H4 (cell line): Measurements from ENCODE around the gene MACROD2. TPM values are rescaled to one million over a fixed set of nuclear protein-coding genes. Genes with fewer than 3 reads are reported as not detected.

Source experiments
- DNase-seq: peaks from one replicate; pipeline ENCODE4 v3.0.0-alpha.2; 2015; ENCODE audit warnings: low spot score
- total RNA-seq: library from RNA; depleted of rRNA; stranded (reverse); fragments of >200 nt; shearing (Covaris generic); gene quantifications from 2 replicates; pipeline ENCODE4 v1.2.3, GENCODE V29; 2014

MACROD2 gene
- total RNA-seq, 1 experiment from 2014 or later = 1.2 TPM

GRCh38 chr20:15033269-15033668, 1038.0 kb downstream of the MACROD2 start:
- no peak for DNase-seq

GRCh38 chr20:15033891-15034290, 1038.6 kb downstream of the MACROD2 start:
- no peak for DNase-seq

- no peak for DNase-seq
Observed at GRCh38 chr20:15036948-15037347, 1041.6 kb downstream of the MACROD2 start.

- no peak for DNase-seq
Observed at GRCh38 chr20:15039088-15039752, 1043.9 kb downstream of the MACROD2 start.

GRCh38 chr20:15042723-15043122, 1047.4 kb downstream of the MACROD2 start:
- DNase-seq = no peak

- DNase-seq = no peak
Observed at GRCh38 chr20:15045246-15045645, 1049.9 kb downstream of the MACROD2 start.

- DNase-seq = no peak
Observed at GRCh38 chr20:15047042-15047441, 1051.7 kb downstream of the MACROD2 start.

GRCh38 chr20:15047601-15048000, 1052.3 kb downstream of the MACROD2 start:
- DNase-seq = no peak

- no peak for DNase-seq
Observed at GRCh38 chr20:15056246-15056645, 1060.9 kb downstream of the MACROD2 start.

GRCh38 chr20:15058841-15059240, 1063.5 kb downstream of the MACROD2 start:
- DNase-seq = no peak

GRCh38 chr20:15059438-15059837, 1064.1 kb downstream of the MACROD2 start:
- DNase-seq = no peak

- DNase-seq = no peak
Observed at GRCh38 chr20:15060265-15061060, 1065.1 kb downstream of the MACROD2 start.

- no peak for DNase-seq
Observed at GRCh38 chr20:15061061-15061430, 1065.7 kb downstream of the MACROD2 start.

GRCh38 chr20:15061955-15062354, 1066.6 kb downstream of the MACROD2 start:
- no peak for DNase-seq

- DNase-seq = peak; percentile 14
Observed at GRCh38 chr20:15063081-15063480, 1067.8 kb downstream of the MACROD2 start.

- DNase-seq = no peak
Observed at GRCh38 chr20:15064741-15065140, 1069.4 kb downstream of the MACROD2 start.

GRCh38 chr20:15065794-15066193, 1070.5 kb downstream of the MACROD2 start:
- no peak for DNase-seq

- no peak for DNase-seq
Observed at GRCh38 chr20:15068486-15068885, 1073.2 kb downstream of the MACROD2 start.

- no peak for DNase-seq
Observed at GRCh38 chr20:15069355-15069754, 1074.0 kb downstream of the MACROD2 start.

GRCh38 chr20:15071085-15071808, 1075.9 kb downstream of the MACROD2 start:
- no peak for DNase-seq

- no peak for DNase-seq
Observed at GRCh38 chr20:15072316-15072715, 1077.0 kb downstream of the MACROD2 start.

- no peak for DNase-seq
Observed at GRCh38 chr20:15075586-15075985, 1080.3 kb downstream of the MACROD2 start.

GRCh38 chr20:15076785-15077184, 1081.5 kb downstream of the MACROD2 start:
- no peak for DNase-seq
